Measurements from ENCODE around the gene OPN1SW. TPM values are rescaled to one million over a fixed set of nuclear protein-coding genes. Genes with fewer than 3 reads are reported as not detected.

The OPN1SW gene
- total and polyA plus RNA-seq, 9 of the 15 experiments (the other 6 are each of a cell fraction or from before 2014, with no cell fraction given) = 0.84 to 1.0 TPM; not detected in 7

- TF ChIP-seq ZNF449 (CRISPR knock-in tag; IDR thresholded peaks at IDR 0.05) = peak; percentile 99; the same call in 1 of the 2 replicates
- TF ChIP-seq ZBTB7A (IDR thresholded peaks at IDR 0.05; ENCODE audit: borderline replicate concordance, control insufficient read depth, low read depth, low read length) = peak; percentile 73; the same call in 1 of the 2 replicates
- TF ChIP-seq KHSRP (IDR thresholded peaks at IDR 0.05) = no peak; the same call in 1 of the 2 replicates
- no peak; the same call in 1 of the 2 replicates for TF ChIP-seq ZNF589 (CRISPR knock-in tag; IDR thresholded peaks at IDR 0.05; ENCODE audit: low read depth)
- TF ChIP-seq, protein P1, sequence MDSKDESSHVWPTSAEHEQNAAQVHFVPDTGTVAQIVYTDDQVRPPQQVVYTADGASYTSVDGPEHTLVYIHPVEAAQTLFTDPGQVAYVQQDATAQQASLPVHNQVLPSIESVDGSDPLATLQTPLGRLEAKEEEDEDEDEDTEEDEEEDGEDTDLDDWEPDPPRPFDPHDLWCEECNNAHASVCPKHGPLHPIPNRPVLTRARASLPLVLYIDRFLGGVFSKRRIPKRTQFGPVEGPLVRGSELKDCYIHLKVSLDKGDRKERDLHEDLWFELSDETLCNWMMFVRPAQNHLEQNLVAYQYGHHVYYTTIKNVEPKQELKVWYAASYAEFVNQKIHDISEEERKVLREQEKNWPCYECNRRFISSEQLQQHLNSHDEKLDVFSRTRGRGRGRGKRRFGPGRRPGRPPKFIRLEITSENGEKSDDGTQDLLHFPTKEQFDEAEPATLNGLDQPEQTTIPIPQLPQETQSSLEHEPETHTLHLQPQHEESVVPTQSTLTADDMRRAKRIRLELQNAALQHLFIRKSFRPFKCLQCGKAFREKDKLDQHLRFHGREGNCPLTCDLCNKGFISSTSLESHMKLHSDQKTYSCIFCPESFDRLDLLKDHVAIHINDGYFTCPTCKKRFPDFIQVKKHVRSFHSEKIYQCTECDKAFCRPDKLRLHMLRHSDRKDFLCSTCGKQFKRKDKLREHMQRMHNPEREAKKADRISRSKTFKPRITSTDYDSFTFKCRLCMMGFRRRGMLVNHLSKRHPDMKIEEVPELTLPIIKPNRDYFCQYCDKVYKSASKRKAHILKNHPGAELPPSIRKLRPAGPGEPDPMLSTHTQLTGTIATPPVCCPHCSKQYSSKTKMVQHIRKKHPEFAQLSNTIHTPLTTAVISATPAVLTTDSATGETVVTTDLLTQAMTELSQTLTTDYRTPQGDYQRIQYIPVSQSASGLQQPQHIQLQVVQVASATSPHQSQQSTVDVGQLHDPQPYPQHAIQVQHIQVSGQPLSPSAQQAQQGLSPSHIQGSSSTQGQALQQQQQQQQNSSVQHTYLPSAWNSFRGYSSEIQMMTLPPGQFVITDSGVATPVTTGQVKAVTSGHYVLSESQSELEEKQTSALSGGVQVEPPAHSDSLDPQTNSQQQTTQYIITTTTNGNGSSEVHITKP (IDR thresholded peaks at IDR 0.05; ENCODE audit: partially characterized antibody) = peak; percentile 91
- TF ChIP-seq FOSL1 (tag; conservative IDR thresholded peaks at IDR 0.05) = no peak; the same call in 1 of the 2 replicates
- no peak for TF ChIP-seq TSHZ1 (CRISPR knock-in tag; IDR thresholded peaks at IDR 0.05)
- TF ChIP-seq TAF7 (tag; IDR thresholded peaks at IDR 0.05) = peak; percentile 8; the same call in 1 of the 2 replicates
- TF ChIP-seq, protein P2, sequence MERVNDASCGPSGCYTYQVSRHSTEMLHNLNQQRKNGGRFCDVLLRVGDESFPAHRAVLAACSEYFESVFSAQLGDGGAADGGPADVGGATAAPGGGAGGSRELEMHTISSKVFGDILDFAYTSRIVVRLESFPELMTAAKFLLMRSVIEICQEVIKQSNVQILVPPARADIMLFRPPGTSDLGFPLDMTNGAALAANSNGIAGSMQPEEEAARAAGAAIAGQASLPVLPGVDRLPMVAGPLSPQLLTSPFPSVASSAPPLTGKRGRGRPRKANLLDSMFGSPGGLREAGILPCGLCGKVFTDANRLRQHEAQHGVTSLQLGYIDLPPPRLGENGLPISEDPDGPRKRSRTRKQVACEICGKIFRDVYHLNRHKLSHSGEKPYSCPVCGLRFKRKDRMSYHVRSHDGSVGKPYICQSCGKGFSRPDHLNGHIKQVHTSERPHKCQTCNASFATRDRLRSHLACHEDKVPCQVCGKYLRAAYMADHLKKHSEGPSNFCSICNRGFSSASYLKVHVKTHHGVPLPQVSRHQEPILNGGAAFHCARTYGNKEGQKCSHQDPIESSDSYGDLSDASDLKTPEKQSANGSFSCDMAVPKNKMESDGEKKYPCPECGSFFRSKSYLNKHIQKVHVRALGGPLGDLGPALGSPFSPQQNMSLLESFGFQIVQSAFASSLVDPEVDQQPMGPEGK (CRISPR knock-in tag; IDR thresholded peaks at IDR 0.05; ENCODE audit: borderline replicate concordance) = no peak
- TF ChIP-seq FOXA3 (CRISPR knock-in tag; conservative IDR thresholded peaks at IDR 0.05 in 1 of 2, IDR thresholded peaks at IDR 0.05 in 1 of 2) = peak in 1 of 2 experiments; percentile 68; a peak in 2 of 4 replicates
- TF ChIP-seq ZBTB8A (IDR thresholded peaks at IDR 0.05; ENCODE audit: partially characterized antibody) = no peak
These were observed 36.3 kb downstream of the OPN1SW start, which contains the start of gene CALU (continued) for GRCh38 chr7:128739048-128739962.

All from K562 (cell line).